ENCODE results near the gene MGST3. TPM values are rescaled to one million over a fixed set of nuclear protein-coding genes. Genes with fewer than 3 reads are reported as not detected.

MGST3 gene
- total and polyA plus RNA-seq, 2 of the 4 experiments (the other 2 are of a cell fraction) = 159 to 213 TPM

DNA sequence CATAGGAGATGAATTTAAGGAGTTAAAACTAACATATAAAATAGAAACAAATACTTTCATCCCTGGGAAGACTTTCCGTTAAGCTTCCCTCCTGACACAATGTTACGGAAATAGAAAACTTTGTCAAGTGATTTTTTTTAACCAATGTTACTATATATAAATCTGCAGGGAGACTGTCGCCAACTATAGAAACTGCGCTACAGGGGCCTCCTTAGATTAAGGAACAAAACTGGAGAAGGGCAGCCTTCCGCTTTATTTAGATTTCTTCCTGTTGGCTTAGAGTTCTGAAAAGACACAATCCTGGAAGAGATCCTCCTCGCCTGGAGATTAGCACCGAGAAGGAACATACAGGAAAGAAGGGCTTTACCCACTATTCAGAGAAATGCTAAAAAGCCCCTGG lies 1.5 kb downstream of the MGST3 start:
- Histone ChIP-seq H2BK20ac (ENCODE audit: low read depth, low read length) (no peak overlapping the region), H2AK9ac (replicated peaks; ENCODE audit: low read depth, low read length, poor library complexity) (no peak overlapping the region)
- POLR2A ChIA-PET (ENCODE audit: unreplicated experiment) = no interaction called here

More for the DNA sequence above, 1.5 kb downstream of the MGST3 start:
- in situ Hi-C loops (cut with MboI; ENCODE audit: low sequenced_read_pairs) (no loop called here), intact Hi-C loops (cut with micrococcal nuclease) (loop anchor here (1.0 to 10.0 kb wide), 2 partner anchors 66 to 192 kb away; partner anchors contain the start of genes ALDH9A1 and UCK2), dilution Hi-C loops (cut with HindIII; ENCODE audit: low sequenced_read_pairs, unreplicated experiment) (no loop called here)
- H3K27me3 ChIP-seq (ENCODE audit: control insufficient read depth, insufficient read depth, low read length) = no peaks in the 10 kb centered on the region
- H2BK15ac ChIP-seq (ENCODE audit: low read depth, low read length) = no peak overlapping the region
- CTCF ChIA-PET = interaction anchor here (0.7 to 1.0 kb wide), 4 partner anchors 29 to 392 kb away, joined by 3 read pairs; no protein-coding TSS in a partner anchor
- peak overlapping the region; percentile 75 for H3K9ac ChIP-seq (ENCODE audit: low read depth, low read length)
- no peak overlapping the region for H2AK5ac ChIP-seq (ENCODE audit: low read depth, low read length)
- peak overlapping the region; percentile 59; the same call in 1 of the 2 replicates for H3K23ac ChIP-seq (ENCODE audit: low read depth, low read length)
- H3K56ac ChIP-seq (ENCODE audit: extremely low read depth, insufficient read depth, low read length) = no peak overlapping the region
- no peak overlapping the region for H2BK120ac ChIP-seq (ENCODE audit: low read depth, low read length)
- peak overlapping the region; percentile 95 for H3K4me2 ChIP-seq (ENCODE audit: low read depth, low read length)
- no peak overlapping the region for H3K18ac ChIP-seq (ENCODE audit: low read depth, low read length)
- peak overlapping the region; percentile 28; the same call in 1 of the 2 replicates for H3K27ac ChIP-seq (ENCODE audit: insufficient read depth, low read length)
- DNase-seq (peak; percentile 4), ATAC-seq (ENCODE audit: low read depth) (no peak)
- peaks cover 9 to 57% of the 10 kb centered on the region in 2 experiments for H3K79me1 ChIP-seq (ENCODE audit: low read depth in 1 of 2, low read length in 2 of 2)
- H4K20me1 ChIP-seq (ENCODE audit: insufficient read depth, low read length) = peaks cover 42% of the 10 kb centered on the region
- H3K4me1 ChIP-seq (ENCODE audit: control insufficient read depth, insufficient read depth, low read length) = peaks cover 4% of the 10 kb centered on the region
- H2BK5ac ChIP-seq (ENCODE audit: low read depth, low read length, poor library complexity, severe bottlenecking) = peak overlapping the region; percentile 25
- H3K4ac ChIP-seq (ENCODE audit: low read depth, low read length) = peak overlapping the region; percentile 41; the same call in 1 of the 2 replicates
- no CpG with 5 or more reads among the region's 7 CpGs for WGBS, 2 experiments (ENCODE audit: extremely low coverage in 2 of 2, insufficient read length in 1 of 2)
- TF ChIP-seq CEBPB (IDR thresholded peaks at IDR 0.05; ENCODE audit: low read depth, low read length) (no peak), FOS (IDR thresholded peaks at IDR 0.05; ENCODE audit: low read depth, low read length) (no peak), MAFK (IDR thresholded peaks at IDR 0.05; ENCODE audit: low read depth, low read length) (no peak)
- TF ChIP-seq, protein P1, sequence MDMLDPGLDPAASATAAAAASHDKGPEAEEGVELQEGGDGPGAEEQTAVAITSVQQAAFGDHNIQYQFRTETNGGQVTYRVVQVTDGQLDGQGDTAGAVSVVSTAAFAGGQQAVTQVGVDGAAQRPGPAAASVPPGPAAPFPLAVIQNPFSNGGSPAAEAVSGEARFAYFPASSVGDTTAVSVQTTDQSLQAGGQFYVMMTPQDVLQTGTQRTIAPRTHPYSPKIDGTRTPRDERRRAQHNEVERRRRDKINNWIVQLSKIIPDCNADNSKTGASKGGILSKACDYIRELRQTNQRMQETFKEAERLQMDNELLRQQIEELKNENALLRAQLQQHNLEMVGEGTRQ (IDR thresholded peaks at IDR 0.05; ENCODE audit: low read depth, low read length) = no peak
- H3K36me3 ChIP-seq (ENCODE audit: control insufficient read depth, insufficient read depth, low read length) = peaks cover 3% of the 10 kb centered on the region
- no peak overlapping the region for H4K8ac ChIP-seq (ENCODE audit: low read depth in 2 of 2, low read length in 2 of 2)
- H2AFZ ChIP-seq (replicated peaks; ENCODE audit: low read length, poor library complexity) = no peak overlapping the region
- no peak overlapping the region for H4K91ac ChIP-seq (ENCODE audit: insufficient read depth, low read depth, low read length)
- H3K14ac ChIP-seq (replicated peaks; ENCODE audit: low read depth, low read length) = peak overlapping the region; percentile 77; the same call in 1 of the 2 replicates
- H3K4me3 ChIP-seq (ENCODE audit: insufficient read depth, low read depth, low read length) = peak overlapping the region; percentile 74
- H4K5ac ChIP-seq (ENCODE audit: low read depth, low read length) = no peak overlapping the region
- BruUV-seq (replicated peaks) = no TSS peak
- H3K9me3 ChIP-seq (ENCODE audit: control insufficient read depth, insufficient read depth, low read length) = no peaks in the 10 kb centered on the region
- peaks cover 6% of the 10 kb centered on the region for H3K9me1 ChIP-seq (ENCODE audit: insufficient read depth, low read length)
